Liver (tissue), 9 donors: Measurements from ENCODE around the gene FAT1. TPM values are rescaled to one million over a fixed set of nuclear protein-coding genes. Genes with fewer than 3 reads are reported as not detected.

Experiments used
- DNase-seq: peaks from one replicate; pipeline ENCODE4 v3.0.0-alpha.2; 2017; ENCODE audit warnings: low spot score
- H3K27ac ChIP-seq, 2 donors: one replicate each; pipeline ENCODE4 v1.7.0; 2013; ENCODE audit warnings: inconsistent platforms in 2 of 2, low read length in 2 of 2, control low read depth in 1 of 2, low read depth in 1 of 2, mild to moderate bottlenecking in 1 of 2
- H3K27me3 ChIP-seq, 4 donors: one replicate each; pipeline versions ENCODE4 v1.6.1 to v1.7.0; 2013; ENCODE audit warnings: low read length in 3 of 4, inconsistent platforms in 1 of 4, mild to moderate bottlenecking in 1 of 4, moderate library complexity in 1 of 4; ENCODE audit not compliant: control insufficient read depth in 4 of 4, insufficient read depth in 4 of 4
- H3K36me3 ChIP-seq, 4 donors: one replicate each; pipeline versions ENCODE4 v1.6.1 to v1.7.0; 2013; ENCODE audit warnings: low read length in 3 of 4, mild to moderate bottlenecking in 3 of 4, low read depth in 1 of 4, moderate library complexity in 1 of 4; ENCODE audit not compliant: control insufficient read depth in 4 of 4, insufficient read depth in 3 of 4
- H3K4me1 ChIP-seq, 4 donors: one replicate each; pipeline versions ENCODE4 v1.6.1 to v1.7.0; 2013; ENCODE audit warnings: low read length in 3 of 4, mild to moderate bottlenecking in 3 of 4, moderate library complexity in 1 of 4; ENCODE audit not compliant: control insufficient read depth in 4 of 4, insufficient read depth in 4 of 4
- H3K4me3 ChIP-seq, 3 donors: one replicate each; pipeline versions ENCODE4 v1.6.1 to v1.7.0; 2013; ENCODE audit warnings: low read length in 3 of 3, control low read depth in 1 of 3, low read depth in 1 of 3, mild to moderate bottlenecking in 1 of 3
- H3K9ac ChIP-seq, 2 donors: one replicate each; pipeline ENCODE4 v1.7.0; 2013; ENCODE audit warnings: low read length in 2 of 2, mild to moderate bottlenecking in 2 of 2, moderate library complexity in 2 of 2, control low read depth in 1 of 2, low read depth in 1 of 2
- H3K9me3 ChIP-seq, 4 donors: one replicate each; pipeline versions ENCODE4 v1.6.1 to v1.7.0; 2013; ENCODE audit warnings: low read length in 3 of 4; ENCODE audit not compliant: control insufficient read depth in 4 of 4
- ATF3 ChIP-seq: IDR thresholded peaks from 2 replicates; pipeline ENCODE4 v1.6.1; 2016; ENCODE audit warnings: antibody characterized with exemption
- CTCF ChIP-seq: fragments of 150-350 bp; IDR thresholded peaks from 2 replicates; pipeline ENCODE4 v1.5.1; 2017; ENCODE audit warnings: improper control_type of control experiment, low read depth, low read length; ENCODE audit not compliant: missing input control
- EGR1 ChIP-seq, 2 donors: IDR thresholded peaks; 2 replicates each; pipeline ENCODE4 v1.6.1; 2016 to 2018; ENCODE audit warnings: antibody characterized with exemption in 2 of 2, low read depth in 2 of 2
- FOXA2 ChIP-seq: IDR thresholded peaks from 2 replicates; pipeline ENCODE4 v1.6.1; 2016; ENCODE audit warnings: antibody characterized with exemption
- GABPA ChIP-seq, 2 donors: IDR thresholded peaks in 1 of 2; conservative IDR thresholded peaks in 1 of 2; 2 replicates each; pipeline ENCODE4 v1.6.1; 2016; ENCODE audit warnings: antibody characterized with exemption in 2 of 2, mild to moderate bottlenecking in 1 of 2, moderate library complexity in 1 of 2
- HNF4A ChIP-seq, 2 donors: conservative IDR thresholded peaks; 2 replicates each; pipeline ENCODE4 v1.6.1; 2016; ENCODE audit warnings: antibody characterized with exemption in 2 of 2, mild to moderate bottlenecking in 2 of 2
- HNF4G ChIP-seq: IDR thresholded peaks from 2 replicates; pipeline ENCODE4 v1.6.1; 2016; ENCODE audit warnings: antibody characterized with exemption
- JUND ChIP-seq, 2 donors: IDR thresholded peaks; 2 replicates each; pipeline ENCODE4 v1.6.1; 2016; ENCODE audit warnings: antibody characterized with exemption in 2 of 2
- MAX ChIP-seq: IDR thresholded peaks from 2 replicates; pipeline ENCODE4 v1.6.1; 2016; ENCODE audit warnings: antibody characterized with exemption
- NR2F2 ChIP-seq: IDR thresholded peaks from 2 replicates; pipeline ENCODE4 v1.6.1; 2016; ENCODE audit warnings: antibody characterized with exemption
- RAD21 ChIP-seq, 2 donors: IDR thresholded peaks; 2 replicates each; pipeline ENCODE4 v1.6.1; 2016; ENCODE audit warnings: antibody characterized with exemption in 2 of 2, mild to moderate bottlenecking in 2 of 2
- REST ChIP-seq: IDR thresholded peaks from 2 replicates; pipeline ENCODE4 v1.6.1; 2016; ENCODE audit warnings: antibody characterized with exemption, mild to moderate bottlenecking
- RXRA ChIP-seq, 2 donors: IDR thresholded peaks; 2 replicates each; pipeline ENCODE4 v1.6.1; 2017 to 2018; ENCODE audit warnings: antibody characterized with exemption in 2 of 2, mild to moderate bottlenecking in 1 of 2
- SP1 ChIP-seq: IDR thresholded peaks from 2 replicates; pipeline ENCODE4 v1.6.1; 2018; ENCODE audit warnings: antibody characterized with exemption, mild to moderate bottlenecking
- TAF1 ChIP-seq: conservative IDR thresholded peaks from 2 replicates; pipeline ENCODE4 v1.6.1; 2016; ENCODE audit warnings: antibody characterized with exemption, mild to moderate bottlenecking
- YY1 ChIP-seq: IDR thresholded peaks from 2 replicates; pipeline ENCODE4 v1.6.1; 2016; ENCODE audit warnings: antibody characterized with exemption, mild to moderate bottlenecking
- ZBTB33 ChIP-seq: IDR thresholded peaks from 2 replicates; pipeline ENCODE4 v1.6.1; 2016; ENCODE audit warnings: antibody characterized with exemption
- WGBS: extraction: QIAGEN DNeasy Blood & Tissue Kit; methylation state at CpG from one replicate; pipeline ENCODE4 v1.1.7; 2013; 5-methylcytosine and 5-hydroxymethylcytosine counted together
- polyA plus RNA-seq, 2 donors: library from polyadenylated mRNA; stranded (reverse) in 1 of 2; unstranded in 1 of 2; fragments of 200-250 nt in 1 of 2; fragments of >200 nt in 1 of 2; fragmentation: Nextera tagmentation in 1 of 2; extraction: Ambion mirVana in 1 of 2; gene quantifications; one replicate each; pipeline versions ENCODE4 v1.2.1 to v1.2.3, GENCODE V29; 2013 to 2015
- total RNA-seq, 2 donors: library from RNA; depleted of rRNA; stranded (reverse); fragments of >200 nt; gene quantifications; one replicate each; pipeline ENCODE4 v1.2.3, GENCODE V29; 2014
- donor health status: healthy.
- donor health status: healthy.
- donor health status: healthy.
- donor health status: healthy.
- donor health status: healthy.

The FAT1 gene
- total and polyA plus RNA-seq, 4 donors = 10.0 to 48.0 (median 30.0) TPM

GRCh38 chr4:186691396-186691795, 32.3 kb downstream of the FAT1 start:
- H3K27ac ChIP-seq = no peak overlapping the region
- H3K4me3 ChIP-seq = no peak overlapping the region
- no peak for TF ChIP-seq RXRA (IDR thresholded peaks at IDR 0.05)
- TF ChIP-seq GABPA (IDR thresholded peaks at IDR 0.05 in 1 of 2, conservative IDR thresholded peaks at IDR 0.05 in 1 of 2) = no peak
- no peak for TF ChIP-seq CTCF
- no peak for TF ChIP-seq ZBTB33
- no peak for TF ChIP-seq EGR1 (IDR thresholded peaks at IDR 0.05; ENCODE audit: low read depth in 2 of 2)
- TF ChIP-seq HNF4G = no peak
- TF ChIP-seq REST = no peak
- no peak for TF ChIP-seq SP1
- TF ChIP-seq YY1 = no peak
- TF ChIP-seq RAD21 (IDR thresholded peaks at IDR 0.05) = no peak
- no peak for TF ChIP-seq JUND (IDR thresholded peaks at IDR 0.05)
- TF ChIP-seq NR2F2 = no peak
- TF ChIP-seq ATF3 = no peak
- TF ChIP-seq FOXA2 = no peak
- no peak for DNase-seq
- no peak overlapping the region for H3K9ac ChIP-seq
- no peaks in the 10 kb centered on the region for H3K27me3 ChIP-seq
- no peaks in the 10 kb centered on the region for H3K36me3 ChIP-seq
- peaks cover 0 to 6% (median 0%) of the 10 kb centered on the region in 4 donors for H3K4me1 ChIP-seq
- H3K9me3 ChIP-seq = no peaks in the 10 kb centered on the region
- WGBS = 96% methylated on average over 5 of the region's 5 CpGs

- 79% methylated on average over 7 of the region's 7 CpGs for WGBS
- DNase-seq = no peak
- H3K9ac ChIP-seq = no peak overlapping the region
- H3K4me1 ChIP-seq = peaks cover 0 to 6% (median 0%) of the 10 kb centered on the region in 4 donors
- no peaks in the 10 kb centered on the region for H3K9me3 ChIP-seq
- no peaks in the 10 kb centered on the region for H3K27me3 ChIP-seq
- no peak overlapping the region for H3K4me3 ChIP-seq
- H3K36me3 ChIP-seq = no peaks in the 10 kb centered on the region
- H3K27ac ChIP-seq = no peak overlapping the region
- no peak for TF ChIP-seq EGR1 (IDR thresholded peaks at IDR 0.05; ENCODE audit: low read depth in 2 of 2)
- TF ChIP-seq HNF4A (conservative IDR thresholded peaks at IDR 0.05) = no peak
- no peak for TF ChIP-seq YY1
- no peak for TF ChIP-seq NR2F2
- TF ChIP-seq GABPA (IDR thresholded peaks at IDR 0.05 in 1 of 2, conservative IDR thresholded peaks at IDR 0.05 in 1 of 2) = no peak
- no peak for TF ChIP-seq TAF1
- TF ChIP-seq CTCF = no peak
- no peak for TF ChIP-seq REST
- TF ChIP-seq RAD21 (IDR thresholded peaks at IDR 0.05) = no peak
- no peak for TF ChIP-seq MAX
- no peak for TF ChIP-seq ATF3
- TF ChIP-seq SP1 = no peak
- no peak for TF ChIP-seq HNF4G
- TF ChIP-seq FOXA2 = no peak
- no peak for TF ChIP-seq RXRA (IDR thresholded peaks at IDR 0.05)
These were observed 34.2 kb downstream of the FAT1 start for GRCh38 chr4:186689476-186689875.
